ENCODE results near the gene MPRIP.

The MPRIP gene

DNA sequence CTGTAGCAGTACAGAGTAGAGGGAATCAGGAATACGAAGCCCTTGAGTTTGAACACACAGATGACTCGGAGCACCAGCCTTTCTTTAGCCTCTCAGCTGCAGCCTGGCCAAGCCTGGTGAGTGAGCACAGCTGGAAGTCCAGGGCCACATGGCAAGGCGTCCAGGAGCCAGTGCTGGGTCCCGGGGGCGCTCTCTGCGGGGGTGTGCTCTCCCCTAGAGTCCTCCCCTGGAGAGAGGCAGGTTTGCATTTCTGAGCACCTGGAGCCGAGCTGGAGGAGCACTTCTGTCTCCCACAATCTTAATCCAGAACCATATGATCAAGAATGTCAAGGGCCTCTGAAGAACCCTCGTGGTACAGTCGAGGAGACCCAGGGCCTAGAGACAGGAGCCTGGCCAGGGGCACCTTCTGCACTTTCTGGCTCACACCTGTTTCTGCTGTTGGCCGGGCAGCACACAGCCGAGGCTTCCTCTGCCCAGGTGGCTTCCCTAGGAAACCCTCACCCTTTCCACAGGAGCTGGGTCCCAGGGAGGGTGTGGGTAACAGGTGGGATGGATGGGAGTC is 85.6 kb downstream of the MPRIP start:
- TF ChIP-seq, protein P1, sequence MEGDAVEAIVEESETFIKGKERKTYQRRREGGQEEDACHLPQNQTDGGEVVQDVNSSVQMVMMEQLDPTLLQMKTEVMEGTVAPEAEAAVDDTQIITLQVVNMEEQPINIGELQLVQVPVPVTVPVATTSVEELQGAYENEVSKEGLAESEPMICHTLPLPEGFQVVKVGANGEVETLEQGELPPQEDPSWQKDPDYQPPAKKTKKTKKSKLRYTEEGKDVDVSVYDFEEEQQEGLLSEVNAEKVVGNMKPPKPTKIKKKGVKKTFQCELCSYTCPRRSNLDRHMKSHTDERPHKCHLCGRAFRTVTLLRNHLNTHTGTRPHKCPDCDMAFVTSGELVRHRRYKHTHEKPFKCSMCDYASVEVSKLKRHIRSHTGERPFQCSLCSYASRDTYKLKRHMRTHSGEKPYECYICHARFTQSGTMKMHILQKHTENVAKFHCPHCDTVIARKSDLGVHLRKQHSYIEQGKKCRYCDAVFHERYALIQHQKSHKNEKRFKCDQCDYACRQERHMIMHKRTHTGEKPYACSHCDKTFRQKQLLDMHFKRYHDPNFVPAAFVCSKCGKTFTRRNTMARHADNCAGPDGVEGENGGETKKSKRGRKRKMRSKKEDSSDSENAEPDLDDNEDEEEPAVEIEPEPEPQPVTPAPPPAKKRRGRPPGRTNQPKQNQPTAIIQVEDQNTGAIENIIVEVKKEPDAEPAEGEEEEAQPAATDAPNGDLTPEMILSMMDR (IDR thresholded peaks at IDR 0.05) = no peak
- Histone ChIP-seq H3K27ac (no peak overlapping the region), H3K4me3 (ENCODE audit: low read depth in 1 of 2, low read length in 1 of 2) (no peak overlapping the region), H3K9me3 (no peaks in the 10 kb centered on the region), H3K36me3 (peaks cover 50% of the 10 kb centered on the region), H3K4me1 (ENCODE audit: control insufficient read depth in 1 of 2, insufficient read depth in 1 of 2, low read depth in 1 of 2, low read length in 1 of 2) (no peaks in the 10 kb centered on the region), H3K27me3 (no peaks in the 10 kb centered on the region)

DNA sequence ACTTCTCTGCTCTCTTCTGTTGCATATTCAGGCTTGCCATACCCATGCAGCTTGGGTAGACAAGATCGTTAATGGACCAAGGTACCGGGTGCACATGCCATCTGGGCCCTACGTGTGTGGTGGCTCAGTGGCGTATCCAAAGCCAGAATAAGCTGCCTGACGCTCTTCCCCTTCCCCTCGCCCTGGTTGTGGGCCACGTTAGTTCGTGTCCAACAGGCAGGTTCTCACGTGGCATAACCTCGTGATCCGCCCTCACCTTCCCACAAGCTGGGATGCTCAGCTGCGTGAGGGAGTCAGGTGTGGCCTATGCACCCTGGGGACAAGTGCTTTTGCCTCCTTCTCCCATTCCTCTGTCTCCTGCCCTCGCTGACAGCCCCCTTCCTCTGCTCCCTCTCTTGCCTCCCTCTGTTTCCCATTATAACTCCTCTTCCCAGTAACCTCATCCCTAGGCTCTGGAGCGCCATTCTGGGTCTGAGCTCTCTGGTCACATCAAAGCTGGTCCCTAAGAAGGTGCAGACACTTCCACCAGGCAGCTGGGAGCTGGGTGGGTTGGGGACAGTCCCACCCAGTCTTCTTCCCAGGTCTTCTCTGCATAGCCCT is 86.3 kb downstream of the MPRIP start:
- no peaks in the 10 kb centered on the region for H3K9me3 ChIP-seq
- TF ChIP-seq, protein P1 (IDR thresholded peaks at IDR 0.05) = no peak
- no peak overlapping the region for H3K4me3 ChIP-seq (ENCODE audit: low read depth in 1 of 2, low read length in 1 of 2)
- H3K27ac ChIP-seq = no peak overlapping the region
- no peaks in the 10 kb centered on the region for H3K4me1 ChIP-seq (ENCODE audit: control insufficient read depth in 1 of 2, insufficient read depth in 1 of 2, low read depth in 1 of 2, low read length in 1 of 2)
- no peaks in the 10 kb centered on the region for H3K27me3 ChIP-seq
- peaks cover 51% of the 10 kb centered on the region for H3K36me3 ChIP-seq

DNA sequence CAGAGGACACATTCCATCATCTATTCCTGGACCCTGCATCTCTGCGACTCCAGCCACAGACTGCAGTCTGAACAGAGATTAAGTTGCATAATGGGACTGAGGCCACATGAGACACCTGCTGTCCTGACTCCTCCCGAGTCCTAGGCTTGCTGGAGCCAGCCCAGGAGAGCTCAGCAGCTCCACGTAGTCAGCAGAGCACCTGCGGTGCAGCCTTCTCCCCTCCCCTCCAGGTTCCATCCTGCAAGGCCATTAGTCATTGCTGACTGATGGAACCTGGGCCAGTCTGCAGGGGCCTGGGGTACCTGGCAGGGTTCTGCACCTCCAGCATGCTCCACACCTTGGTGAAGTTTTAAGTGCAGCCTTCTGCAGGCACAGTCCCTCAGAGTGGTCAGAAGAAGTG is 87.2 kb downstream of the MPRIP start:
- TF ChIP-seq, protein P1 (IDR thresholded peaks at IDR 0.05) = no peak
- H3K27ac ChIP-seq = no peak overlapping the region
- peaks cover 53% of the 10 kb centered on the region for H3K36me3 ChIP-seq
- no peak overlapping the region for H3K4me3 ChIP-seq (ENCODE audit: low read depth in 1 of 2, low read length in 1 of 2)
- H3K4me1 ChIP-seq (ENCODE audit: control insufficient read depth in 1 of 2, insufficient read depth in 1 of 2, low read depth in 1 of 2, low read length in 1 of 2) = no peaks in the 10 kb centered on the region
- no peaks in the 10 kb centered on the region for H3K9me3 ChIP-seq
- no peaks in the 10 kb centered on the region for H3K27me3 ChIP-seq

DNA sequence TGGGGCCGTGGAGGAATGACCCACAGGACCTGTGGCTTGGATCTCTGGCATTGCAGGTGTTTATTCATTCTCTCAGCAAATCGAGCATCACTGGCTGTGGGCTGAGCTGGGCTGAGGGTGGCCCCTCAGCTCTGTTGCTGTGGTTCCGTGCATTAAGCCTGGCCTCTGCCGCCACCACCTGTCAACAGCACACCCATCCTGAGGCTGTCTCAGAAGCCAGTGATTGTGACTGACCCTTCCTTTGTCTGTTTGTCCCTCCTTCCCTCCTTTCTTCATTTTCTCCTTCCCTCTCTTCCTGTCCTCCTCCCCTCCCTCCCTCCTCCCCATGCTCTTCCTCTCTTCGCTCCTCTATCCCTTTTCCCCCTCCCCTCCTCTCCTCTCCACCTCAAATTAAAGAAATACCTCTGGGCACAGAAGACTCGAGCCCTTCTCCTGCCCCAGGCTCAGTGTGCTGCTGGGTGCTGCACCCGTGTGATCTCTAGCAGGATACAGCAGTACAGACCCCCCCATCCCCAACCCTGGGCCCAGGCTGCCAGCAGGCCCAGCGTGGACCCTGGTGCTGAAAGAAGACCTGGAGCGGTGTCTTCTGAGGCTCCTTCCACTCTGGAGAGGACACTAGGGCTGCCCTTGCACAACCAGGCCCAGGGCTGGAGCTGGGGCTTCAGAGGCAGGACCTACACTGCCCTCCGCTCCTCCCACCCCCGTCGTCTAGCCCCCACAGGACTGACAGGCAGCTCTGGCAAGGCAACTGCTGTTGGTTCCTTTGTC is 88.0 kb downstream of the MPRIP start:
- no peaks in the 10 kb centered on the region for H3K4me1 ChIP-seq (ENCODE audit: control insufficient read depth in 1 of 2, insufficient read depth in 1 of 2, low read depth in 1 of 2, low read length in 1 of 2)
- H3K9me3 ChIP-seq = no peaks in the 10 kb centered on the region
- H3K27me3 ChIP-seq = no peaks in the 10 kb centered on the region
- TF ChIP-seq, protein P1 (IDR thresholded peaks at IDR 0.05) = no peak
- peaks cover 55% of the 10 kb centered on the region for H3K36me3 ChIP-seq
- no peak overlapping the region for H3K4me3 ChIP-seq (ENCODE audit: low read depth in 1 of 2, low read length in 1 of 2)
- no peak overlapping the region for H3K27ac ChIP-seq

DNA sequence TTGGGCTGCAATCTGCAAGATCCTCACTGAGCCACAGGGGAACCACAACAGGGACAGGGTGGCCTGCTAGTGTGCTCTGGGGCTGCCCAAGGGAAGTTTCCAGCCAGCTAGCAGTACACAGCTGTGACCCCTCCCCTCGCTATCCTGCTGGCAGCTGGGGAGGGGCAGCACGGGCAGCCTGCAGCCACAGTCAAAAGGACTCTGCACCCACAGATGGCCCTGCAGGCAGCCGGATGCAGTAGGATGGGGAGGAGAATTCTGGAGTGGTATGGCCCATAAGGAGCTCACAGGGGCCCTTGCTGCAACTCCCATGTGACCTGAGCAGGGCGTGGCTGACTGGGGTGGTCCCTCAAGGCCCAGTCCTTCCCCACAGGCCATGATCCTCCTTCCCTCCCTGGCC is 89.6 kb downstream of the MPRIP start:
- TF ChIP-seq, protein P1 (IDR thresholded peaks at IDR 0.05) = no peak
- H3K9me3 ChIP-seq = no peaks in the 10 kb centered on the region
- H3K4me1 ChIP-seq (ENCODE audit: control insufficient read depth in 1 of 2, insufficient read depth in 1 of 2, low read depth in 1 of 2, low read length in 1 of 2) = no peaks in the 10 kb centered on the region
- no peak overlapping the region for H3K4me3 ChIP-seq (ENCODE audit: low read depth in 1 of 2, low read length in 1 of 2)
- H3K36me3 ChIP-seq = peaks cover 61% of the 10 kb centered on the region
- H3K27me3 ChIP-seq = no peaks in the 10 kb centered on the region
- H3K27ac ChIP-seq = no peak overlapping the region

Measured in neutrophil (primary cell).